GM12865 (cell line): ENCODE measurements around the gene TMEM132C.

Experiments used
- DNase-seq: peaks from one replicate; pipeline ENCODE4 v3.0.0; 2010; ENCODE audit warnings: low read depth
- H3K4me3 ChIP-seq: 2 replicates; pipeline ENCODE4 v1.5.1; 2011; ENCODE audit warnings: mild to moderate bottlenecking, low read depth, low read length, control low read depth
- CTCF ChIP-seq: IDR thresholded peaks from 2 replicates; pipeline ENCODE4 v1.5.1; 2011; ENCODE audit warnings: low read length, control low read depth, low read depth, inconsistent platforms; ENCODE audit not compliant: insufficient read depth; ENCODE audit errors: missing control alignments

TMEM132C gene

GRCh38 chr12:128554546-128555304 lies 287.8 kb downstream of the TMEM132C start:
- no peak overlapping the region for H3K4me3 ChIP-seq
- no peak for DNase-seq
- no peak for TF ChIP-seq CTCF

- no peak overlapping the region for H3K4me3 ChIP-seq
- DNase-seq = no peak
- no peak for TF ChIP-seq CTCF
Observed at GRCh38 chr12:128557231-128557630, 290.3 kb downstream of the TMEM132C start.

- DNase-seq = no peak
- TF ChIP-seq CTCF = no peak
- H3K4me3 ChIP-seq = no peak overlapping the region
Observed at GRCh38 chr12:128564956-128565355, 298.0 kb downstream of the TMEM132C start.

- TF ChIP-seq CTCF = no peak
- DNase-seq = no peak
- no peak overlapping the region for H3K4me3 ChIP-seq
Observed at GRCh38 chr12:128567730-128568129, 300.8 kb downstream of the TMEM132C start.

- no peak for TF ChIP-seq CTCF
- DNase-seq = peak; percentile 90
- H3K4me3 ChIP-seq = no peak overlapping the region
Observed at GRCh38 chr12:128570191-128571065, 303.5 kb downstream of the TMEM132C start.

GRCh38 chr12:128571906-128572810 lies 305.2 kb downstream of the TMEM132C start:
- DNase-seq = peak; percentile 15

More at GRCh38 chr12:128571906-128572810, 305.2 kb downstream of the TMEM132C start:
- TF ChIP-seq CTCF = no peak
- no peak overlapping the region for H3K4me3 ChIP-seq
